Activated T-cell treated with anti-CD3 and anti-CD28 coated beads, Interleukin-2, amount 50 U/mL, for 1 hour (primary cell): Measurements from ENCODE around the gene SGMS1.
A peak's percentile ranks its signal among the peaks of the same experiment; 100 is the strongest.
"Not testable (repeated sequence)": the region's sequence is repeated elsewhere in the genome, so short reads cannot be mapped to it uniquely, and the experiment has no call there.

Experiments used
- DNase-seq: peaks from one replicate; pipeline ENCODE4 v3.0.0-alpha.2; 2020

SGMS1 gene

DNA sequence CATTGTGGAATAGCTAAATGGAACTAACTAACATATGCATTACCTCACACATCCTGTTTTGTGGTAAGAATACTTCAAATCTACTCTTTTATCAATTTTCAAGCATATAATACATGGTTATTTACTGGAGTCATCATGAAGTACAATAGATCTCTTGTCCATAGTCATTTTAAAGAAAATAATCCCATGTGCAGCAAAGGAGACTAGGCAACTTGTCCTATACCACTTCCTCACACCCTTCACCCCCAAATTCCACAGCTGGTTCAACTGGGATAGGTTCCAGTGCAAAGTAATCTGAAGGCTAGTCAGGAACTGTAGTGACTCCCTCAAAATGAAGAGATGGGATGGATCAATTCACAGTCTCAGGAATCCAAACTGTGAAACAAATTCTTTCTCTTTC lies 176.1 kb downstream of the SGMS1 start:
- DNase-seq = no peak

DNA sequence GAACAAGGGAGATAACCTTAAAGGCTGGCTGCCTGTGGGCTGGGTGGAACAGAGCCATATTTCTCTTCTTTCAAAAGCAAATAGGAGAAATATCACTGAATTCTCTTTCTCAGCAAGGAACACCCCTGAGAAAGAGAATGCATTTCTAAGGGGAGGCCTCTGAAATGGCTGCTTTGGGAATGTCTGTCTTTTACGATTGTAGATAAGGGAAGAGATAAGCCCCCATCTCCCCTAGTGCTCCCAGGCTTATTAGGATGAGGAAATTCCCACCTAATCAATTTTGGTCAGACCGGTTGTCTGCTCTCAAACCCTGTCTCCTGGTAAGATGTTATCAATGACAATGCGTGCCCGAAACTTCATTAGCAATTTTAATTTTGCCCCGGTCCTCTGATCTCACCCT lies 178.0 kb downstream of the SGMS1 start:
- not testable (repeated sequence) for DNase-seq

GRCh38 chr10:50440489-50440888 lies 183.3 kb downstream of the SGMS1 start:
- DNase-seq = no peak

DNA sequence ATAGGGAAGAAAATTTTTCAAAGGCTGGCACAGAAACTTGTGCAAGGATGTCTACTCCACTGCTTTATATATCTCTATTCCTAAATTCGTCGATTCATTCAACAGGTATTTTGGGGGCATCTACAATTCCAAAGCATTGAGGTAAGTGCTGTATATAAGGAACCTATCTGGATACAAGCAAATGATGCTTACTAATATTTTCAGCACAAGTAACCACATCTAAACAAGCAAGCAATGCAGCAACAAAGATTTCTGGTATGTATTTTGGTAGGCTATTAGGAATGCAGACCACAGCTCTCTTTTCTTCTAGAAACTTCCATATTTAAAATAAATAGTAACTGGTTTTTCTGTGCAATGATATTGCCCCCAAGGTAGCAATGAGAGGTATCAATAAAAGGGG lies 183.9 kb downstream of the SGMS1 start:
- DNase-seq = no peak

DNA sequence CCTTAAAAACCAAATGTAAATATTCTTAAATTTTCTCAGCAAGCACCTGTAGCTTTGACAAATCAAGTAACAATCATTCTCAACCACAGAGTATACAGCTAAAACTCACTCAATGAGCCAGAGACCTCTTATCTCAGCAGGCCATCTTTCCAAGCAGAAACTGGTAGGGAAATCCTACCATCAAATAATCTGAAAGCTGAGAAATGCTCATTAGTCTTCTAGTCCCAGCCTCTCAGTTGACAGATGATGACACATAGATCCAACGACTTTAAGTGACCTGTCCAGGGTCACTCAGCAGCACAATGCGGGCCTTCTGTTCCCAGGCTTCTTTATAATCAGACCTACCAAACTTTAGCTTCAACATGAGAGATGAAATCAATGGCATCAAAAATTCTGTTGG lies 184.6 kb downstream of the SGMS1 start:
- no peak for DNase-seq

DNA sequence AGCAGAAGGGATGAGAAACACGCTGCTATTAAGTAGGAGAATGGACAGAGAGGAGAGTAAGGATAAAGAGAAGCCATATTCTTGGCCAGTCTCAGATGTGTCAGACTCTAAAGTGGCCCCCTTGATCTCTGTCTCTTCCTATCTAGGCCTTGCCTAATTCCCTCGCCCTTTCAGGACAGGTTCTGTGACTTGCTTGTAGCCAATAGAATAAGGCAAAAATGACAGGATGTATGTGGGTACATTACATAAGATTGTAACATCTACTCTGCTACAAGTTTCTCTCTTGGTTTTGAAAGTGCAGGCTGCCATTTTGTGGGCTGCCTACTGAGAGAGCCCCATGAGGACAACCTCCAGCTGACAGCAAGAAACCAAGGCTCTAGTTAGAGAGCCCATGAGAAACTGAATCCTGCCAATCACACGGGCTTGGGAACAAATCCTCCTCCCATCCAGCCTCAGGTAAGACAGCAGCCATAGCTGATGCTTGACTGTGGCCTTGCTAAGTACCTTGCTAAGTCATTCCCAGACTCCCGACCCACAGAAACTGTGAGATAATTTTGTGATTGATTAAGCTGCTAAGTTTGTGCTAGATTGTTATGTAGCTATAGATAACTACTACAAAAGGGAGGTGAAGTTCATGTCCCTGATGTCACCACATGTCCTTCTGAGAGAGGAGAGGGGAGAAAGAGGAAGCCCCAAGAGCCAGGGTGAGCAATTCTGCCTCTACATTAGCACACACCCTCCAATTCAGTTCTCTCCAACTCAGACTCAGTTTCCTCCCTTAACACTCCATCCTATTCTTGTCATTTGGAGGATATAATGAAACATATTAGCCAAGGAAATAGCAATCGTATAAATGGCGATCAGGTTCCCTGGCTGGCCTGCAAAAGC lies 185.5 kb downstream of the SGMS1 start:
- DNase-seq = no peak

DNA sequence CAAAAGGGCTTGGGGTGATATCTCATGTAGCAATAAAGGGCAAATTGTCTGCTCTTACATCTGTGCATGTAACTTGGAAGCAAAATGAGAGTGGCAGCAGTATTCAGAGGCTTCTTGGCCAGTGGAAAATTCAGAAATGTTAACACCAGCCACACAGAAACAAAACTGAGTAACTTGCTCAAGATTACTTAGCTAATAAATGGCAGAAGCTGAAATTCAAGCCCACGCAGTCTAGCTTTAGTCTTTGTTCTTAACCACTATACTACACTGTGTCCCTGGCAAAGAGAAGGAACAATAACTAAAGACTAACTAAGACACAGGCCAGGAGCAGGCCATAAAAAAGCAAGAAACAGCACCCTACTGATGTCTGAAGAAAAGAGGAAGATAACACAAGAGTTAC lies 186.5 kb downstream of the SGMS1 start:
- no peak for DNase-seq

- DNase-seq = no peak
Measured at GRCh38 chr10:50436805-50437204, 187.0 kb downstream of the SGMS1 start.

GRCh38 chr10:50432211-50433009 lies 191.3 kb downstream of the SGMS1 start:
- DNase-seq = no peak

DNA sequence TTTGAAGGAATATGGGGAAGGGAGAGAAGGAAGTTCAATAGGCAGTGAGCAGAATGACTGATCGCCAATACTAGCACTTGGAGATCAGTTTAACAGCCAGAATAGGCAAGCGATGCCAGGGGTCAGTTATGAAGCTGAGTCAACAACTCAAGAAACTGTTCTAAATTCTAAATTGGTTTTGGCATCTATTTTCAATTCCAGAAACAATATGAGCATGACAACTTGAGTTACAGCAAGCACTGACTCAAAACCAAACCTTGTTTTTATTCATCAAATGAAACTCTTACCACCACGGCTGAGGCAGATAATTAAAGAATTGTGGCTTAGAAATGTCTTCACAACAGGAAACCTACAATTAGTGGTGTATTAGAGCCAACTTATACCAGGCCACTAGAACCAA lies 192.0 kb downstream of the SGMS1 start:
- no peak for DNase-seq

GRCh38 chr10:50431133-50431532 lies 192.6 kb downstream of the SGMS1 start:
- no peak for DNase-seq

GRCh38 chr10:50426485-50426884 lies 197.3 kb downstream of the SGMS1 start:
- DNase-seq = no peak

DNA sequence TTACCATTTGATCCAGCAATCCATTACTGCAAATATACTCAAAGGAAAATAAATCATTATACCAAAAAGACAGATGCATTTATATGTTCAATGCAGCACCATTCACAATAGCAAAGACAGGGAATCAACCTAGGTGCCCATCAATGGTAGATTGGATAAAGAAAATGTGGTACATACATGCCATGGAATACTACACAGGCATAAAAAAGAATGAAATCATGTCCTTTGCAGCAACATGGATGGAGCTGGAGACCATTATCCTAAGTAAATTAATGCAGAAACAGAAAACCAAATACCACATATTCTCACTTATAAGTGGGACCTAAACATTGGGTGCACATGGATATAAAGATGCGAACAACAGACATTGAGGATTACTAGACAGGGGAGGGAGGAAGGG lies 198.5 kb downstream of the SGMS1 start:
- DNase-seq = not testable (repeated sequence)

GRCh38 chr10:50423448-50423847 lies 200.3 kb downstream of the SGMS1 start:
- no peak for DNase-seq

DNA sequence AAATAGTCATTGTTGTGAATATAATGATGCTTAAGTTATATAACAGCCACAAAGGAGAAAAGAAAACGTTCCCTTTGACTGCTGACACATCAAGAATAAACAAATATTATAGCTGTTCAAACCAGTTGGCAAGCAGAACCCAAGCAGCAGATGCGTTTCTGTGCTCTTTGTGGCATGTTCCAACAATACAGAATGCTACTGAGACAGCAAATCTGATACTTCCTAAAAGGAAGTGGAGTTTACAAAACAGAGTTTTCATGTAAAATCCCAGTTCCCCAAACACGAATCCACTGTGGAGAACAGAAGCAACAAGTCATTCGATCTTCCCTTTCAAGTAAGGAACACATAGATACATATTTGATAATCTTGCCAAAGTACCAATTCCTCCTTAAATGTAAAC lies 201.5 kb downstream of the SGMS1 start:
- DNase-seq = no peak

DNA sequence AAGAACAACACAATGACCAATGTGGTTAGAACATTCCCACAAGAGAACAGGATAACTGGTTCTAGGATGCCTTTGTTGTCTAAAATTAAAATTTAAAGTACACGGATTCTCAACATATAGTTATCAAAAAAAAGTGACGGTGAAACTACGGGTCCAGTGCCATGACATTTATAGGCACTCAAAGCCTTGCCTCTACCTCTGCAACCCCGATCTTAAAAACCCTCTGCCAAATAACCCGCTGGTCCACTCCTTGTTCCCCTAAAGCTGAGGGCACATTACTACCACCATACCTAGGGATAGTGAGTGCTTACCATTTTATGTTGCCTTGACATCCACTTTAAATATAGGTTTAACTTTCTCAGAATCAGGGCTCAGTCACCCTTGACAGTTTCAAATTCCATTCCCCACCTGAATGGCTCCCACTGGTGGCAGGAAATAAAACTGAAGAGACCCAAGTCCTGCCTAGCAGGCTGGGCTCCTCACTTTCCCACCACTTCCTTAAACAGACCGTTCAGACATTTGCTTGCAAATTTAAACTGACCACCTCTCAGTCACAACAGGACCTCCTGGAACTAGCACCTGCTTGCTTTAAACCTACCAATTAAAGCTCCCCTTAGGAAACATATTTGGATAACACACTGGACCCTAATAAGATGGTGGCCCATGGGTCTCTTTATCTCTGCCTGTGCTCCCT lies 202.6 kb downstream of the SGMS1 start:
- DNase-seq = no peak

- no peak for DNase-seq
Measured at GRCh38 chr10:50420196-50420595, 203.6 kb downstream of the SGMS1 start.

DNA sequence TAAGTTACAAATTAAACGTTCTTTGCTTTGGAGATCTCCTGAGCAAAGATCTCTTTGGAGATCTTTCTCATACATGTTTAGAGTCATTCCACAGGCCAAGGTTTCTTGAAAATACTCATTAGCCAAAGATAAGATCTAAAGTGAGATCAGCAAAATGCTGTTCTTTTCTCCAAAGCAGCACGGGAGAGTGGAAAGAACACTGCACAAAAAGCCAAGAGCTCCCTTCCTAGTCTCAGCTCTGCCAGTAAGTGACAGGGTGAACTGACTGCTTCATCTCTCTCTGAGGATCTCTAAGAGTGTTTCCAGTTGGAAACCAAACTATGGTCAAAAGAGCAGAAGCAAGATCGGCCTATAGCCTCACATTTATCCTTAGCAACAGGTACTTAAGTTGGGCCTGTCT lies 204.0 kb downstream of the SGMS1 start:
- no peak for DNase-seq

DNA sequence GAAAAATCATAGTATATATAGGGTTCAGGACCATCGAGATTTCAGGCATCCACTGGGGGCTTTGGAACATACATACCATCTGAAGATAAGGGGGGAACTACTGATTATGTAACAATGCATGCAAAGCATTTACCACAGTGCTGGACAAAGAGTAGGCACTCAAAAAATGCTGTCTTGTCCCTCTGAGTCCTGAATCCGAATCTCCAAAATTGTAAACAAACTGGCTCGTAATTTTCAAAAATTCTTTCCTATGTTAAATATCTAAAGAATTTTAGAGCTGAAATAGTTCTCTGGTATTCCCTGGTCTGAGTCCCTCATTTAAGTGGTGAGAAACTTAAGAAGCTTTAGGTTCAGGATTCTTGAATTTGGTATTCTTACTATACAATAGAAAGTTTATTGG lies 204.7 kb downstream of the SGMS1 start:
- DNase-seq = no peak

DNA sequence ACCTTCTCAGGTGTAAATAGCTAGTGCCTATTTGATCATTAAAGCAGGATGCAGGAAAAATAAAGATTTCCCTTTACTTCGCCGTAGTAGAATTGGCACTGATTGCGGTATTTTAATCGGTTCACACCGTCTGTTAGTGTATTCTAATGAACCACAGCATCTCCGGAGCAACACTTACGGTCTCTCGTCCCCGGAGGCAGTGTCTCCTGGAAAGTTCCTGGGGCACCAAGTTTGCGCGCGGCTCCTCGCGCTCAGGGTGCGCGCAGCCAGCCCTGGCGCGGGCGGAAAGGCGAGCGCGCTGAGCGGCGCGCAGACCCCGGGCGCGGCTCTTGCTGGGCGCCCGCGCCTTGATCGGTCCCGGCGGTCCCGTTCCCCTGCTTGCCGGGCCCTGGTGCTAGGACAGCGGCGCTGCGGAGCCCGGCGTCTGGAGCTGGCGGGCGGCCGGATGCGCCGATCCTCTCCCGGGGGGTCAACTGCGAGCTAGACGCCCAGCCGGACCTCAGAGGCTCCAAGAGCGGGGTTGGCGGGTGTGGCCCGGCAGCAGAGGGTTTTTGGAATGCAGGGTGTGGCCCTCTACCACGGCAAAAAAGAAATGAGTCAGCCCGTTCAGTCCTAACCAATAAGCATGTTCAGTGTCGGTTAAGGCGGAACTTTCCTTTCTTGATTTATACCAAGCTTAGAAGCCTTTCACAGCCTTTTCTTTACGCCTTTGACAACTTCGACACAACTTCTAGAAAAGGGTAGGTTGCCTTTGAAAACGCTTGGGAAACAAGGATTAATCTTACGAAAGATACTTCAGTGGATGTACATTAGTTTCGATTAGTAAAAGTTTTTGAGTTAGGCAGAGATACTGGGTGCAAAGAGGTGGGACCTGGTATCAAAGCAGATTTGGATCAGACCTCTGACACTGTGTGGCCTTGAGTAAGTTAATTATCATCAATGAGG lies 205.6 kb downstream of the SGMS1 start:
- peak; percentile 47 for DNase-seq

DNA sequence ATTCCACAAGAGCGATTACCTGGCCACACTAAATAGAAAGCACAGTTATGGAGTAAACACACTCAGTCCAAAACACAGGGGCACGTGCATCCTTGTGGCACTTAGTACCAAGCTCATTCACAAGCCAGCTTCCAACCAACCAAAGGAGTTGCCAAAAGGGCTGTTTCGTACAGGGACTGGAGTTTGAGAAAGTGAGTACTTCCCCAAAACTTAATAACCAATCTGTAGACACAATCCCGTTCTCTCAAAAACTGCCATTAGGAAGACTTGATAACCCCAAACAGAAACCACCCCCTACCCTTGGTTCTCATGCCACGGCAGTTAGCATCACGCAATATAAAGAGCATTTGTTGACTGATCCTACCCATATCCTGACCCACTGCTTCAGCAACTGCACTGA lies 206.3 kb downstream of the SGMS1 start:
- no peak for DNase-seq

DNA sequence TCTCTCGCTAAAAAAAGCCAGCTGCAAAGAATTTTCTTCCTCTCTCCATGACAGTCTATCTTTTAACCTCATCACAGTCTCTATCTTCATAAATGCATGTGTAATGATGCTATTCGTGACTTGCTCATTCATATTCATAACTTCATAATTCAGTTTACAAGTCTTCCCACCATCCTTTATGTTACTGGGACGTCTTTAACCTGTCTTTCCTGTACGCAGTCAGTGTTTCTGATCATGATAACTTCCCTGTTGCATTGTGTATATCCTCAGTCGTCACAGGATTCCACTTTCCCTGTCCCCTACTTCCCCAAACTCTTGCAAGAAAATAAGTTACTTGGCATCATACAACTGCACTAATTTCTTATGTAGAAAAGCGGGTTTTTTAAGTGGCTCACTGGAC lies 206.9 kb downstream of the SGMS1 start:
- no peak for DNase-seq
